H9 (cell line): ENCODE results near the gene MEN1. TPM values are rescaled to one million over a fixed set of nuclear protein-coding genes. Genes with fewer than 3 reads are reported as not detected.

Experiments
- DNase-seq: peaks from one replicate; pipeline ENCODE4 v3.0.0-alpha.2; 2017
- H2AFZ ChIP-seq: one replicate; pipeline ENCODE4 v1.6.1; 2013; ENCODE audit warnings: mild to moderate bottlenecking, low read length, control low read depth, moderate library complexity
- H2AK5ac ChIP-seq: 2 replicates; pipeline ENCODE4 v1.6.1; 2013; ENCODE audit warnings: low read length, control low read depth, mixed read lengths; ENCODE audit not compliant: insufficient read length
- H2BK120ac ChIP-seq: one replicate; pipeline ENCODE4 v1.6.1; 2013; ENCODE audit warnings: low read depth, mild to moderate bottlenecking, low read length, control low read depth, inconsistent platforms; ENCODE audit not compliant: poor library complexity, severe bottlenecking
- H2BK12ac ChIP-seq: 2 replicates; pipeline ENCODE4 v1.6.1; 2013; ENCODE audit warnings: low read length, control low read depth, mixed read lengths, low read depth; ENCODE audit not compliant: insufficient read length
- H2BK15ac ChIP-seq: 2 replicates; pipeline ENCODE4 v1.6.1; 2013; ENCODE audit warnings: low read depth, low read length, control low read depth
- H2BK20ac ChIP-seq: one replicate; pipeline ENCODE4 v1.6.1; 2013; ENCODE audit warnings: low read depth, mild to moderate bottlenecking, low read length, control low read depth, inconsistent platforms; ENCODE audit not compliant: poor library complexity, severe bottlenecking
- H2BK5ac ChIP-seq: 2 replicates; pipeline ENCODE4 v1.6.1; 2013; ENCODE audit warnings: low read length, control low read depth, mixed read lengths; ENCODE audit not compliant: insufficient read length
- H3K14ac ChIP-seq: 2 replicates; pipeline ENCODE4 v1.6.1; 2013; ENCODE audit warnings: low read length, control low read depth; ENCODE audit not compliant: insufficient read depth
- H3K18ac ChIP-seq: 2 replicates; pipeline ENCODE4 v1.6.1; 2013; ENCODE audit warnings: low read depth, mild to moderate bottlenecking, mixed read lengths, low read length, control low read depth; ENCODE audit not compliant: insufficient read length
- H3K23ac ChIP-seq: 2 replicates; pipeline ENCODE4 v1.6.1; 2013; ENCODE audit warnings: low read length, control low read depth, mixed read lengths, low read depth; ENCODE audit not compliant: insufficient read length
- H3K23me2 ChIP-seq: 2 replicates; pipeline ENCODE4 v1.6.1; 2013; ENCODE audit warnings: low read depth, mild to moderate bottlenecking, mixed read lengths, low read length, control low read depth; ENCODE audit not compliant: insufficient read length, poor library complexity, severe bottlenecking
- H3K27ac ChIP-seq: 2 replicates; pipeline ENCODE4 v1.5.1; 2013; ENCODE audit warnings: low read length, control low read depth, mixed read lengths, low read depth; ENCODE audit not compliant: insufficient read length
- H3K27me3 ChIP-seq: 2 replicates; pipeline ENCODE4 v1.6.1; 2013; ENCODE audit warnings: low read length, control low read depth, inconsistent platforms; ENCODE audit not compliant: insufficient read depth
- H3K4ac ChIP-seq: 2 replicates; pipeline ENCODE4 v1.6.1; 2013; ENCODE audit warnings: low read depth, mild to moderate bottlenecking, control low read depth, inconsistent platforms, low read length, moderate library complexity
- H3K4me1 ChIP-seq: 2 replicates; pipeline ENCODE4 v1.6.1; 2013; ENCODE audit warnings: low read length, control low read depth, inconsistent platforms; ENCODE audit not compliant: insufficient read depth
- H3K4me2 ChIP-seq: 2 replicates; pipeline ENCODE4 v1.6.1; 2013; ENCODE audit warnings: low read length, control low read depth, mixed read lengths; ENCODE audit not compliant: insufficient read length, insufficient read depth
- H3K56ac ChIP-seq: 2 replicates; pipeline ENCODE4 v1.6.1; 2013; ENCODE audit warnings: low read depth, mild to moderate bottlenecking, mixed read lengths, low read length, control low read depth; ENCODE audit not compliant: insufficient read length
- H3K79me1 ChIP-seq: 2 replicates; pipeline ENCODE4 v1.6.1; 2013; ENCODE audit warnings: low read depth, mild to moderate bottlenecking, moderate library complexity, low read length, control low read depth, inconsistent platforms; ENCODE audit not compliant: insufficient read depth, poor library complexity, severe bottlenecking
- H3K79me2 ChIP-seq: 2 replicates; pipeline ENCODE4 v1.6.1; 2013; ENCODE audit warnings: low read length, control low read depth, inconsistent platforms; ENCODE audit not compliant: insufficient read depth
- H3K9ac ChIP-seq: 2 replicates; pipeline ENCODE4 v1.6.1; 2013; ENCODE audit warnings: low read length, control low read depth, mixed read lengths; ENCODE audit not compliant: insufficient read length; ENCODE audit errors: extremely low read depth
- H3K9me3 ChIP-seq: one replicate; pipeline ENCODE4 v1.6.1; 2013; ENCODE audit warnings: low read depth, low read length, inconsistent platforms; ENCODE audit not compliant: control insufficient read depth
- H3T11ph ChIP-seq: one replicate; pipeline ENCODE4 v1.6.1; 2013; ENCODE audit warnings: mild to moderate bottlenecking, low read length, control low read depth, inconsistent platforms
- H4K20me1 ChIP-seq: one replicate; pipeline ENCODE4 v1.6.1; 2013; ENCODE audit not compliant: control insufficient read depth, insufficient read length, insufficient read depth
- H4K5ac ChIP-seq: 2 replicates; pipeline ENCODE4 v1.6.1; 2013; ENCODE audit warnings: low read depth, mild to moderate bottlenecking, mixed read lengths, low read length, control low read depth; ENCODE audit not compliant: insufficient read length
- H4K8ac ChIP-seq: replicated peaks from 2 replicates; pipeline ENCODE4 v1.6.1; 2013; ENCODE audit warnings: low read length, control low read depth, mixed read lengths, low read depth; ENCODE audit not compliant: insufficient read length
- H4K91ac ChIP-seq: 2 replicates; pipeline ENCODE4 v1.6.1; 2013; ENCODE audit warnings: low read depth, mild to moderate bottlenecking, moderate library complexity, mixed read lengths, low read length, control low read depth; ENCODE audit not compliant: insufficient read length
- H3K27ac Mint-ChIP-seq, 3 experiments: 2 replicates in 2 of 3; 3 replicates in 1 of 3; pipeline ENCODE4 v1.8.0; 2020 to 2021; ENCODE audit warnings: mixed read lengths in 3 of 3, mild to moderate bottlenecking in 1 of 3, moderate library complexity in 1 of 3
- H3K27me3 Mint-ChIP-seq: 2 replicates; pipeline ENCODE4 v1.8.0; 2021; ENCODE audit warnings: low read depth, mild to moderate bottlenecking, moderate library complexity, mixed read lengths
- H3K36me3 Mint-ChIP-seq, 3 experiments: 2 replicates in 2 of 3; 3 replicates in 1 of 3; pipeline ENCODE4 v1.8.0; 2020 to 2021; ENCODE audit warnings: low read depth in 3 of 3, mixed read lengths in 3 of 3; ENCODE audit not compliant: insufficient read depth in 1 of 3
- H3K4me1 Mint-ChIP-seq, 2 experiments: 2 replicates each; pipeline ENCODE4 v1.8.0; 2020; ENCODE audit warnings: mixed read lengths in 2 of 2
- H3K4me3 Mint-ChIP-seq, 2 experiments: 2 replicates in 1 of 2; 3 replicates in 1 of 2; pipeline ENCODE4 v1.8.0; 2020 to 2021; ENCODE audit warnings: mild to moderate bottlenecking in 2 of 2, mixed read lengths in 2 of 2, moderate library complexity in 1 of 2
- H3K9me3 Mint-ChIP-seq, 2 experiments: 2 replicates in 1 of 2; 3 replicates in 1 of 2; pipeline ENCODE4 v1.8.0; 2020; ENCODE audit warnings: mild to moderate bottlenecking in 2 of 2, mixed read lengths in 2 of 2, moderate library complexity in 1 of 2
- CTCF ChIP-seq: fragments of 200-600 bp; sonication (generic); conservative IDR thresholded peaks from 3 replicates; pipeline ENCODE4 v1.8.0; 2021; ENCODE audit warnings: antibody characterized with exemption, mild to moderate bottlenecking
- WGBS: extraction: QIAGEN DNeasy Blood & Tissue Kit; methylation state at CpG from one replicate; pipeline ENCODE4 v1.1.7; 2013; ENCODE audit warnings: missing lambda C conversion rate, low lambda C conversion rate, mixed read lengths; ENCODE audit not compliant: insufficient read length; ENCODE audit errors: extremely low coverage; 5-methylcytosine and 5-hydroxymethylcytosine counted together
- total RNA-seq: library from RNA; stranded (reverse); gene quantifications from 2 replicates; pipeline ENCODE4 v1.2.1, GENCODE V29; 2021

MEN1 gene
- total RNA-seq, 1 experiment from 2014 or later: 49.9 TPM

GRCh38 chr11:64799256-64799622, 11.1 kb downstream of the MEN1 start:
- Histone ChIP-seq H3K27me3 (no peaks in the 10 kb centered on the region), H2BK120ac (no peak overlapping the region), H3K79me2 (no peaks in the 10 kb centered on the region), H4K8ac (no peak overlapping the region), H3K4ac (no peak overlapping the region), H3K9me3 (no peaks in the 10 kb centered on the region), H3K4me2 (no peak overlapping the region), H3K14ac (no peak overlapping the region), H3K23ac (no peak overlapping the region), H3K9ac (no peak overlapping the region), H2AFZ (no peak overlapping the region), H2BK12ac (no peak overlapping the region), H3K79me1 (no peaks in the 10 kb centered on the region), H3K23me2 (peaks cover 8% of the 10 kb centered on the region), H4K5ac (no peak overlapping the region), H3K27ac (no peak overlapping the region), H3K18ac (no peak overlapping the region), H3K4me1 (no peaks in the 10 kb centered on the region), H3T11ph (no peak overlapping the region), H2BK15ac (no peak overlapping the region), H3K56ac (no peak overlapping the region), H2BK20ac (no peak overlapping the region), H4K20me1 (no peaks in the 10 kb centered on the region), H4K91ac (no peak overlapping the region), H2BK5ac (no peak overlapping the region), H2AK5ac (no peak overlapping the region)
- no CpG with 5 or more reads among the region's 7 CpGs for WGBS
- no peak overlapping the region for H3K27ac Mint-ChIP-seq
- H3K4me1 Mint-ChIP-seq: peaks cover 9 to 12% of the 10 kb centered on the region in 2 experiments
- H3K27me3 Mint-ChIP-seq: no peaks in the 10 kb centered on the region
- H3K36me3 Mint-ChIP-seq: peaks cover 0 to 14% (median 11%) of the 10 kb centered on the region in 3 experiments; a peak in 6 of 7 replicates
- H3K4me3 Mint-ChIP-seq: no peak overlapping the region
- DNase-seq: no peak
- H3K9me3 Mint-ChIP-seq: no peaks in the 10 kb centered on the region
- no peak for TF ChIP-seq CTCF
